Spleen (tissue), 11 donors: ENCODE measurements around the gene CETN1. TPM values are rescaled to one million over a fixed set of nuclear protein-coding genes. Genes with fewer than 3 reads are reported as not detected.

Source experiments
- DNase-seq: peaks from one replicate; pipeline ENCODE4 v3.0.0-alpha.2; 2020
- H3K27ac ChIP-seq, 8 donors: fragments of 200-600 bp; sonication (generic) in 7 of 8; 1 replicate in 4 of 8; 2 replicates in 4 of 8; pipeline versions ENCODE4 v1.5.0 to v1.8.0; 2016 to 2021; ENCODE audit warnings: inconsistent platforms in 4 of 8, mild to moderate bottlenecking in 4 of 8, moderate library complexity in 1 of 8
- H3K27me3 ChIP-seq, 7 donors: fragments of 200-600 bp; sonication (generic) in 6 of 7; replicated peaks in 1 of 7; 1 replicate in 4 of 7; 2 replicates in 3 of 7; pipeline versions ENCODE4 v1.5.0 to v1.8.0; 2016 to 2021; ENCODE audit warnings: inconsistent platforms in 3 of 7, mild to moderate bottlenecking in 1 of 7
- H3K36me3 ChIP-seq, 6 donors: fragments of 200-600 bp; sonication (generic) in 5 of 6; 1 replicate in 4 of 6; 2 replicates in 2 of 6; pipeline versions ENCODE4 v1.5.0 to v1.8.0; 2016 to 2021; ENCODE audit warnings: inconsistent platforms in 2 of 6
- H3K4me1 ChIP-seq, 6 donors: fragments of 200-600 bp; sonication (generic) in 5 of 6; 1 replicate in 3 of 6; 2 replicates in 3 of 6; pipeline versions ENCODE4 v1.5.0 to v1.8.0; 2016 to 2021; ENCODE audit warnings: inconsistent platforms in 3 of 6
- H3K4me3 ChIP-seq, 8 donors: fragments of 200-600 bp; sonication (generic) in 7 of 8; 1 replicate in 4 of 8; 2 replicates in 4 of 8; pipeline versions ENCODE4 v1.5.0 to v1.8.0; 2016 to 2021; ENCODE audit warnings: inconsistent platforms in 4 of 8, mild to moderate bottlenecking in 4 of 8, moderate library complexity in 2 of 8
- H3K9me3 ChIP-seq, 8 donors: fragments of 200-600 bp; sonication (generic) in 7 of 8; 1 replicate in 4 of 8; 2 replicates in 4 of 8; pipeline versions ENCODE4 v1.5.0 to v1.8.0; 2016 to 2021; ENCODE audit warnings: inconsistent platforms in 4 of 8
- CTCF ChIP-seq, 11 experiments: fragments of 200-600 bp in 7 of 11; fragments of 450-650 bp in 4 of 11; sonication (generic) in 4 of 11; IDR thresholded peaks in 8 of 11; conservative IDR thresholded peaks in 3 of 11; 1 replicate in 7 of 11; 2 replicates in 4 of 11; pipeline versions ENCODE4 v1.4.0 to v1.8.0; 2016 to 2021; ENCODE audit warnings: antibody characterized with exemption in 11 of 11, inconsistent platforms in 4 of 11, mild to moderate bottlenecking in 1 of 11
- POLR2A ChIP-seq, 3 donors: fragments of 450-650 bp; IDR thresholded peaks; one replicate each; pipeline ENCODE4 v1.5.1; 2017; ENCODE audit warnings: antibody characterized with exemption in 3 of 3, mild to moderate bottlenecking in 1 of 3
- POLR2AphosphoS5 ChIP-seq, 3 donors: sonication (generic); formaldehyde crosslinking; IDR thresholded peaks; one replicate each; pipeline ENCODE4 v1.5.1; 2017; ENCODE audit warnings: antibody characterized with exemption in 3 of 3
- WGBS, 5 donors: extraction: QIAGEN DNeasy Blood & Tissue Kit in 3 of 5; methylation state at CpG; one replicate each; pipeline versions ENCODE4 v1.1.5 to v1.1.7; 2013 to 2018; 5-methylcytosine and 5-hydroxymethylcytosine counted together
- intact Hi-C: fragments of 100-400 bp; cut with DNase I; formaldehyde crosslinking; loops from one replicate; pipeline ENCODE4 v1.15.0; 2023; ENCODE audit warnings: low total_unique reads
- polyA plus RNA-seq, 3 donors: library from polyadenylated mRNA; stranded (reverse); fragments of 200-250 nt; gene quantifications; one replicate each; pipeline ENCODE4 v1.2.1, GENCODE V29; 2013
- total RNA-seq, 7 donors: library from RNA; depleted of rRNA in 3 of 7; stranded (reverse); fragments of >200 nt in 3 of 7; fragmentation: NEBNext Ultra II Directional in 4 of 7; extraction: Animal tissue kit (Norgen Biotek cat#: 25700) in 4 of 7; gene quantifications; one replicate each; pipeline versions ENCODE4 v1.1.0 to v1.2.1, GENCODE V29; 2016 to 2021
- donor health status: healthy with polysubstance abuse.
- donor health status: DM: no; HTN: no; CAD: no; lungs with moderate emphysema.
- donor health status: DM: no; HTN: no; CAD: no.
- donor health status: Bipolar disorder and iron deficiency.
- donor health status: healthy.
- donor health status: DM: no; HTN: no; CAD: no.
- donor health status: DM: yes; HTN: yes; CAD: no.

The CETN1 gene
- total and polyA plus RNA-seq, 10 donors, result not detected

GRCh38 chr18:573385-573784, 6.8 kb upstream of the CETN1 start:
- no peak for TF ChIP-seq POLR2AphosphoS5 (IDR thresholded peaks at IDR 0.05)
- TF ChIP-seq CTCF (IDR thresholded peaks at IDR 0.05 in 8 of 11, conservative IDR thresholded peaks at IDR 0.05 in 3 of 11), result no peak
- TF ChIP-seq POLR2A (IDR thresholded peaks at IDR 0.05), result no peak
- intact Hi-C loops, result no loop called here
- no peaks in the 10 kb centered on the region for H3K9me3 ChIP-seq
- H3K4me1 ChIP-seq, result no peaks in the 10 kb centered on the region
- WGBS, 5 donors, result 65 to 84% (median 68%) methylated on average over 1 of the region's 1 CpG
- no peak overlapping the region for H3K4me3 ChIP-seq
- no peaks in the 10 kb centered on the region for H3K36me3 ChIP-seq
- no peak overlapping the region for H3K27ac ChIP-seq
- no peaks in the 10 kb centered on the region for H3K27me3 ChIP-seq
- DNase-seq, result no peak

- Histone ChIP-seq H3K4me3 (no peak overlapping the region), H3K36me3 (no peaks in the 10 kb centered on the region), H3K27me3 (no peaks in the 10 kb centered on the region), H3K27ac (no peak overlapping the region), H3K9me3 (no peaks in the 10 kb centered on the region), H3K4me1 (no peaks in the 10 kb centered on the region)
- intact Hi-C loops, result no loop called here
- no peak for TF ChIP-seq CTCF (IDR thresholded peaks at IDR 0.05 in 8 of 11, conservative IDR thresholded peaks at IDR 0.05 in 3 of 11)
- no peak for TF ChIP-seq POLR2A (IDR thresholded peaks at IDR 0.05)
- TF ChIP-seq POLR2AphosphoS5 (IDR thresholded peaks at IDR 0.05), result no peak
- 77 to 90% (median 81%) methylated on average over 4 of the region's 4 CpGs for WGBS, 5 donors
- DNase-seq, result no peak
Observed at GRCh38 chr18:574149-574860, 5.9 kb upstream of the CETN1 start.

- Histone ChIP-seq H3K4me3 (no peak overlapping the region), H3K4me1 (no peaks in the 10 kb centered on the region), H3K9me3 (no peaks in the 10 kb centered on the region), H3K27me3 (peaks cover 0 to under 1% (median 0%) of the 10 kb centered on the region in 7 donors), H3K36me3 (no peaks in the 10 kb centered on the region), H3K27ac (no peak overlapping the region)
- 60 to 75% (median 72%) methylated on average over 5 of the region's 5 CpGs for WGBS, 5 donors
- no peak for DNase-seq
- TF ChIP-seq POLR2A (IDR thresholded peaks at IDR 0.05), result no peak
- no peak for TF ChIP-seq POLR2AphosphoS5 (IDR thresholded peaks at IDR 0.05)
- TF ChIP-seq CTCF (IDR thresholded peaks at IDR 0.05 in 8 of 11, conservative IDR thresholded peaks at IDR 0.05 in 3 of 11), result no peak
- intact Hi-C loops, result no loop called here
Observed at GRCh38 chr18:574865-575645, 5.1 kb upstream of the CETN1 start.

GRCh38 chr18:576924-577323, 3.3 kb upstream of the CETN1 start:
- intact Hi-C loops, result no loop called here
- DNase-seq, result no peak
- Histone ChIP-seq H3K36me3 (no peaks in the 10 kb centered on the region), H3K4me1 (no peaks in the 10 kb centered on the region), H3K27me3 (peaks cover 0 to 4% (median 0%) of the 10 kb centered on the region in 7 donors), H3K4me3 (no peak overlapping the region), H3K27ac (no peak overlapping the region), H3K9me3 (no peaks in the 10 kb centered on the region)
- TF ChIP-seq POLR2A (IDR thresholded peaks at IDR 0.05), result no peak
- TF ChIP-seq CTCF (IDR thresholded peaks at IDR 0.05 in 8 of 11, conservative IDR thresholded peaks at IDR 0.05 in 3 of 11), result no peak
- TF ChIP-seq POLR2AphosphoS5 (IDR thresholded peaks at IDR 0.05), result no peak
- WGBS, 5 donors, result 85 to 94% (median 89%) methylated on average over 9 of the region's 9 CpGs
